Measurements from ENCODE around the gene EYA2. TPM values are rescaled to one million over a fixed set of nuclear protein-coding genes. Genes with fewer than 3 reads are reported as not detected.

EYA2 gene
- polyA plus RNA-seq, 1 donor (not counting 4 experiments of a cell fraction or from before 2014, with no cell fraction given) = not detected

DNA sequence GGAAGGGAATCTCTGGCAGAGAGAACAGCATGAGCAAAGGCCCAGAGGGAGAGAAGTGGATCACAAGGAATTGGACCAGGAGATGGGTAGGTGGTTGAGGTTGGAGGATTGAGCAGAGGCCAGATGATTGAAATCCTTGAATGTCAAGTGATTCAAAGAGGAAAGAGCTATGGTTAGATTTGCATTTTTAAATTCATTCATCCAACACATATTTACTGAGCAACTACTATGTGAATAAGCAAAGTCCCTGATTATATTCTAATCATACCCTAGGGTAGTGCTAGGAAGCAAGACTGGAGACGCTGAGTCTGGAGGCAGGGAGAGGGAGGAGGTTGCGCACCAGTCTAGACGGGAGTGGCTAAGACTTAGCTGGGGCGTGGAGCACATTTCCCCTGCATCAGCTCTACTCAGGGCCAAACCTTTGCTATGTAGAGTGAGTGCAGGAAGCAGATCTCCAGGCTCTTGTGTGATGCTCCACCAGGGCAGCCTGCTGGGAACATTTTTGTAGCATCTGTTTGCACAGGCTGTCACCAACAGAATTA is 40.2 kb downstream of the EYA2 start:
- FAIRE-seq = no peak

DNA sequence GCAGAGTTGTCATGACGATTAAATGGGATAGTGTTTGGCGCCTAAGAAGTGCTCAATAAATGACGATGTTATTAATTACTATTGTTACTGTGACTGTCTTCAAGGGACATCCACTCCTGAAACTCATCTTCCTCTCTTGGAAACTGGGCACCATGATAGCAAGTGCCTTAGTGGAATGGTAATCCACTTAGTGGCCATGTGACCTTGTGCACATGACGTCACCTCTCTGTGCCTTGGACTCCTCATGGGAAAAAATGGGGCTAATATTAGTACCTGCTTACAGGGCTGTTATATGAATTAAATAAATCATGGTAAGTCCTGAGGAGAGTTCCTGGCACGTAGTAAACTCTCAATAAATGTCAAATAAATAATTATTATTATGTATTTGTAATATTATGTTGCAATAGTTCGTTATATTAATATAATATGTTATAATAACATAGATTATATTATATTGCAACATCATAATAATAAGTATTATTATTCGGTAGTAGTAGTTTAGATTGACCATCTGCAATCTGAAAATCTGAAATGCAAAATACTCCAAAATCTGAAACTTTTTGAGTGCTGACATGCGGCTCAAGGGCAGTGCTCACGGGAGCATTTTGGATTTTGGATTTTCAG is 40.9 kb downstream of the EYA2 start:
- Histone ChIP-seq H3K79me2 (ENCODE audit: control insufficient read depth, insufficient read depth, low read length) (no peaks in the 10 kb centered on the region), H3K4me3 (ENCODE audit: control insufficient read depth in 2 of 3, extremely low read depth in 1 of 3, insufficient read depth in 2 of 3, low read depth in 1 of 3, low read length in 3 of 3) (no peak overlapping the region), H3K4me2 (ENCODE audit: control insufficient read depth, extremely low read depth, insufficient read depth, low read depth, low read length) (no peak overlapping the region), H3K9ac (ENCODE audit: control insufficient read depth, extremely low read depth, insufficient read depth, low read length) (no peak overlapping the region), H3K9me1 (ENCODE audit: control insufficient read depth, extremely low read depth, insufficient read depth, low read length) (no peaks in the 10 kb centered on the region), H3K36me3 (ENCODE audit: control insufficient read depth in 2 of 2, extremely low read depth in 1 of 2, insufficient read depth in 2 of 2, low read length in 2 of 2) (no peaks in the 10 kb centered on the region), H3K9me3 (ENCODE audit: control insufficient read depth, low read depth, low read length) (no peaks in the 10 kb centered on the region), H3K27me3 (ENCODE audit: control insufficient read depth, extremely low read depth, insufficient read depth, low read length) (no peaks in the 10 kb centered on the region), H4K20me1 (ENCODE audit: control insufficient read depth, extremely low read depth, insufficient read depth, low read length) (no peaks in the 10 kb centered on the region), H3K27ac (ENCODE audit: control insufficient read depth, insufficient read depth, low read length) (no peak overlapping the region), H2AFZ (ENCODE audit: control insufficient read depth, low read length) (no peak overlapping the region), H3K4me1 (ENCODE audit: control insufficient read depth, extremely low read depth, insufficient read depth, low read length) (no peaks in the 10 kb centered on the region)
- DNase-seq (ENCODE audit: low read depth, low spot score) (no peak), FAIRE-seq (no peak)
- no peak for TF ChIP-seq EZH2 (IDR thresholded peaks at IDR 0.05; ENCODE audit: low read length)
- TF ChIP-seq, protein P1, sequence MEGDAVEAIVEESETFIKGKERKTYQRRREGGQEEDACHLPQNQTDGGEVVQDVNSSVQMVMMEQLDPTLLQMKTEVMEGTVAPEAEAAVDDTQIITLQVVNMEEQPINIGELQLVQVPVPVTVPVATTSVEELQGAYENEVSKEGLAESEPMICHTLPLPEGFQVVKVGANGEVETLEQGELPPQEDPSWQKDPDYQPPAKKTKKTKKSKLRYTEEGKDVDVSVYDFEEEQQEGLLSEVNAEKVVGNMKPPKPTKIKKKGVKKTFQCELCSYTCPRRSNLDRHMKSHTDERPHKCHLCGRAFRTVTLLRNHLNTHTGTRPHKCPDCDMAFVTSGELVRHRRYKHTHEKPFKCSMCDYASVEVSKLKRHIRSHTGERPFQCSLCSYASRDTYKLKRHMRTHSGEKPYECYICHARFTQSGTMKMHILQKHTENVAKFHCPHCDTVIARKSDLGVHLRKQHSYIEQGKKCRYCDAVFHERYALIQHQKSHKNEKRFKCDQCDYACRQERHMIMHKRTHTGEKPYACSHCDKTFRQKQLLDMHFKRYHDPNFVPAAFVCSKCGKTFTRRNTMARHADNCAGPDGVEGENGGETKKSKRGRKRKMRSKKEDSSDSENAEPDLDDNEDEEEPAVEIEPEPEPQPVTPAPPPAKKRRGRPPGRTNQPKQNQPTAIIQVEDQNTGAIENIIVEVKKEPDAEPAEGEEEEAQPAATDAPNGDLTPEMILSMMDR (optimal IDR thresholded peaks at IDR 0.05 in 1 of 3, IDR thresholded peaks at IDR 0.05 in 1 of 3, conservative IDR thresholded peaks at IDR 0.05 in 1 of 3; ENCODE audit: extremely low read depth in 1 of 3, insufficient read depth in 2 of 3, low read length in 3 of 3) = no peak
- dilution Hi-C loops (cut with MboI; ENCODE audit: extremely low pct_ligation_motif_present, low sequenced_read_pairs) = no loop called here

More for the DNA sequence above, 40.2 kb downstream of the EYA2 start:
- Histone ChIP-seq H3K9ac (ENCODE audit: control insufficient read depth, extremely low read depth, insufficient read depth, low read length) (no peak overlapping the region), H3K9me1 (ENCODE audit: control insufficient read depth, extremely low read depth, insufficient read depth, low read length) (no peaks in the 10 kb centered on the region), H4K20me1 (ENCODE audit: control insufficient read depth, extremely low read depth, insufficient read depth, low read length) (no peaks in the 10 kb centered on the region), H3K79me2 (ENCODE audit: control insufficient read depth, insufficient read depth, low read length) (no peaks in the 10 kb centered on the region), H2AFZ (ENCODE audit: control insufficient read depth, low read length) (no peak overlapping the region), H3K9me3 (ENCODE audit: control insufficient read depth, low read depth, low read length) (no peaks in the 10 kb centered on the region), H3K27ac (ENCODE audit: control insufficient read depth, insufficient read depth, low read length) (no peak overlapping the region), H3K4me3 (ENCODE audit: control insufficient read depth in 2 of 3, extremely low read depth in 1 of 3, insufficient read depth in 2 of 3, low read depth in 1 of 3, low read length in 3 of 3) (no peak overlapping the region), H3K4me1 (ENCODE audit: control insufficient read depth, extremely low read depth, insufficient read depth, low read length) (no peaks in the 10 kb centered on the region), H3K4me2 (ENCODE audit: control insufficient read depth, extremely low read depth, insufficient read depth, low read depth, low read length) (no peak overlapping the region), H3K36me3 (ENCODE audit: control insufficient read depth in 2 of 2, extremely low read depth in 1 of 2, insufficient read depth in 2 of 2, low read length in 2 of 2) (no peaks in the 10 kb centered on the region), H3K27me3 (ENCODE audit: control insufficient read depth, extremely low read depth, insufficient read depth, low read length) (no peaks in the 10 kb centered on the region)
- TF ChIP-seq, protein P1 (optimal IDR thresholded peaks at IDR 0.05 in 1 of 3, IDR thresholded peaks at IDR 0.05 in 1 of 3, conservative IDR thresholded peaks at IDR 0.05 in 1 of 3; ENCODE audit: extremely low read depth in 1 of 3, insufficient read depth in 2 of 3, low read length in 3 of 3) = no peak
- no peak for TF ChIP-seq EZH2 (IDR thresholded peaks at IDR 0.05; ENCODE audit: low read length)
- no peak for DNase-seq (ENCODE audit: low read depth, low spot score)
- dilution Hi-C loops (cut with MboI; ENCODE audit: extremely low pct_ligation_motif_present, low sequenced_read_pairs) = no loop called here
